GM23248 (cell line): Measurements from ENCODE around the gene DNAH9.

Source experiments
- EZH2 ChIP-seq: fragments of 200-600 bp; sonication (generic); IDR thresholded peaks from 2 replicates; pipeline ENCODE4 v1.6.1; 2018; ENCODE audit warnings: antibody characterized with exemption, mild to moderate bottlenecking; ENCODE audit not compliant: insufficient read depth, poor library complexity, severe bottlenecking
- EZH2phosphoT487 ChIP-seq: fragments of 200-600 bp; sonication (generic); IDR thresholded peaks from 2 replicates; pipeline ENCODE4 v1.6.1; 2018; ENCODE audit warnings: antibody characterized with exemption, moderate library complexity, mild to moderate bottlenecking, low read depth; ENCODE audit not compliant: insufficient read depth

DNA sequence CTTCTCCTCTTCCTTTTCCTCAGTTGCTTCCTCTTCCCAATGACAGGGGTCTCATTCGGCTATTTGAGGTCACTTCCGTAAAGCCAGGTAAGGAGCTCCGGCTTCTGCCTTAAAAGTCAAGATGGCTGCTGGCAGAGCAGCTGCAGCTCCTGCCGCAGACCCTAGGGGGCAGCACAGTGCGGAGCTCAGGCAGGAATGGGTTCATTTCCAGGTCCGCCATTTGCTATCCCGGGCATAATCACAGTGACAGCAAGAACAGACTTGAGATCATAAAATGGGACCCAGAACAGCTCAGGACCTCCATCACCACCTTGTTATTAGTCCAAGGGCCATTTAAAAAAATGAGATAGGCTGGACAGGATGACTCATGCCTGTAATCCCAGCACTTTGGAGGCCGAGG, 199.5 kb downstream of the DNAH9 start:
- TF ChIP-seq EZH2 (no peak), EZH2phosphoT487 (no peak)
